Keratinocyte (primary cell): ENCODE measurements around the gene FASLG. TPM values are rescaled to one million over a fixed set of nuclear protein-coding genes. Genes with fewer than 3 reads are reported as not detected.

Experiments
- DNase-seq: peaks from one replicate; pipeline ENCODE4 v3.0.0-alpha.2; 2011; ENCODE audit warnings: low read depth, missing footprints, low spot score
- FAIRE-seq: peaks from 2 replicates; lab custom pipeline; 2011; peaks lifted over from hg19 to GRCh38; lab: Jason Lieb, UNC
- H2AFZ ChIP-seq: 2 replicates; pipeline ENCODE4 v1.6.0; 2012; ENCODE audit warnings: low read length, control low read depth, inconsistent platforms; ENCODE audit not compliant: control insufficient read depth
- H3K27ac ChIP-seq: 2 replicates; pipeline ENCODE4 v1.5.1; 2011; ENCODE audit warnings: low read length; ENCODE audit not compliant: control insufficient read depth, insufficient read depth
- H3K27me3 ChIP-seq: 3 replicates; pipeline ENCODE4 v1.6.0; 2011; ENCODE audit warnings: low read length; ENCODE audit not compliant: control insufficient read depth, insufficient read depth; ENCODE audit errors: extremely low read depth
- H3K36me3 ChIP-seq, 2 experiments: 2 replicates in 1 of 2; 3 replicates in 1 of 2; pipeline ENCODE4 v1.5.1; 2011; ENCODE audit warnings: low read length in 2 of 2, mild to moderate bottlenecking in 1 of 2; ENCODE audit not compliant: control insufficient read depth in 2 of 2, insufficient read depth in 2 of 2; ENCODE audit errors: extremely low read depth in 1 of 2
- H3K4me1 ChIP-seq: 3 replicates; pipeline ENCODE4 v1.5.1; 2011; ENCODE audit warnings: low read length; ENCODE audit not compliant: control insufficient read depth, insufficient read depth; ENCODE audit errors: extremely low read depth
- H3K4me2 ChIP-seq: 3 replicates; pipeline ENCODE4 v1.6.0; 2011; ENCODE audit warnings: low read depth, low read length; ENCODE audit not compliant: control insufficient read depth, insufficient read depth; ENCODE audit errors: extremely low read depth
- H3K4me3 ChIP-seq, 3 experiments: fragments of 200-600 bp in 1 of 3; sonication (generic) in 1 of 3; 2 replicates in 2 of 3; 3 replicates in 1 of 3; pipeline ENCODE4 v1.5.1; 2011 to 2016; ENCODE audit warnings: low read length in 3 of 3, mild to moderate bottlenecking in 3 of 3, control low read depth in 2 of 3, inconsistent platforms in 1 of 3, low read depth in 1 of 3, mixed read lengths in 1 of 3, mixed run types in 1 of 3, moderate library complexity in 1 of 3; ENCODE audit not compliant: control insufficient read depth in 2 of 3, insufficient read depth in 2 of 3; ENCODE audit errors: extremely low read depth in 1 of 3
- H3K79me2 ChIP-seq: 2 replicates; pipeline ENCODE4 v1.6.0; 2012; ENCODE audit warnings: low read length; ENCODE audit not compliant: control insufficient read depth, insufficient read depth
- H3K9ac ChIP-seq: 3 replicates; pipeline ENCODE4 v1.6.0; 2011; ENCODE audit warnings: low read length; ENCODE audit not compliant: control insufficient read depth, insufficient read depth; ENCODE audit errors: extremely low read depth
- H3K9me1 ChIP-seq: 3 replicates; pipeline ENCODE4 v1.6.0; 2011; ENCODE audit warnings: low read length; ENCODE audit not compliant: control insufficient read depth, insufficient read depth; ENCODE audit errors: extremely low read depth
- H3K9me3 ChIP-seq: 2 replicates; pipeline ENCODE4 v1.5.1; 2012; ENCODE audit warnings: low read depth, low read length; ENCODE audit not compliant: control insufficient read depth
- H4K20me1 ChIP-seq: 3 replicates; pipeline ENCODE4 v1.6.0; 2011; ENCODE audit warnings: low read length; ENCODE audit not compliant: control insufficient read depth, insufficient read depth; ENCODE audit errors: extremely low read depth
- CTCF ChIP-seq, 3 experiments: IDR thresholded peaks in 1 of 3; conservative IDR thresholded peaks in 1 of 3; optimal IDR thresholded peaks in 1 of 3; 2 replicates in 2 of 3; 3 replicates in 1 of 3; pipeline versions ENCODE3 to v1.5.1; 2011; ENCODE audit warnings: low read length in 3 of 3, mild to moderate bottlenecking in 3 of 3, moderate library complexity in 2 of 3, control low read depth in 1 of 3, inconsistent platforms in 1 of 3; ENCODE audit not compliant: insufficient read depth in 2 of 3; ENCODE audit errors: extremely low read depth in 1 of 3
- EZH2 ChIP-seq: IDR thresholded peaks from one replicate; pipeline ENCODE4 v1.6.1; 2012; ENCODE audit warnings: inconsistent platforms, mild to moderate bottlenecking, low read length, moderate library complexity
- dilution Hi-C: fragments of 300-500 bp; cut with MboI; formaldehyde crosslinking; loops from one replicate; pipeline ENCODE4 v1.7.0; 2020; ENCODE audit warnings: low sequenced_read_pairs; ENCODE audit not compliant: extremely low pct_ligation_motif_present
- polyA plus RNA-seq, 5 experiments: library from polyadenylated mRNA; depleted of rRNA in 3 of 5; stranded (reverse) in 3 of 5; stranded (forward) in 1 of 5; unstranded in 1 of 5; fragments of >200 nt; gene quantifications; 1 replicate in 1 of 5; 2 replicates in 3 of 5; 3 replicates in 1 of 5; pipeline versions ENCODE4 v1.2.1 to v1.2.3, GENCODE V29; 2011 to 2012; ENCODE audit warnings: missing spikeins in 2 of 5, low read depth in 1 of 5, low replicate concordance in 1 of 5

Gene FASLG
- polyA plus RNA-seq, 1 donor (not counting 4 experiments of a cell fraction or from before 2014, with no cell fraction given) = 0.04 TPM

GRCh38 chr1:172622541-172622940, 36.4 kb upstream of the FASLG start:
- Histone ChIP-seq H3K9me1 (no peaks in the 10 kb centered on the region), H3K9ac (no peak overlapping the region), H3K9me3 (peaks cover 7% of the 10 kb centered on the region), H3K79me2 (no peaks in the 10 kb centered on the region), H3K4me2 (no peak overlapping the region), H4K20me1 (no peaks in the 10 kb centered on the region), H2AFZ (no peak overlapping the region), H3K36me3 (no peaks in the 10 kb centered on the region), H3K4me1 (no peaks in the 10 kb centered on the region), H3K27me3 (no peaks in the 10 kb centered on the region), H3K4me3 (no peak overlapping the region), H3K27ac (no peak overlapping the region)
- FAIRE-seq = no peak
- no peak for DNase-seq
- dilution Hi-C loops = loop anchor here (25.0 kb wide), 1 partner anchor 90 kb away; no protein-coding TSS in a partner anchor
- TF ChIP-seq EZH2 = no peak
- no peak for TF ChIP-seq CTCF (optimal IDR thresholded peaks at IDR 0.05 in 1 of 3, IDR thresholded peaks at IDR 0.05 in 1 of 3, conservative IDR thresholded peaks at IDR 0.05 in 1 of 3; ENCODE audit: extremely low read depth in 1 of 3, insufficient read depth in 2 of 3, low read length in 3 of 3)

DNA sequence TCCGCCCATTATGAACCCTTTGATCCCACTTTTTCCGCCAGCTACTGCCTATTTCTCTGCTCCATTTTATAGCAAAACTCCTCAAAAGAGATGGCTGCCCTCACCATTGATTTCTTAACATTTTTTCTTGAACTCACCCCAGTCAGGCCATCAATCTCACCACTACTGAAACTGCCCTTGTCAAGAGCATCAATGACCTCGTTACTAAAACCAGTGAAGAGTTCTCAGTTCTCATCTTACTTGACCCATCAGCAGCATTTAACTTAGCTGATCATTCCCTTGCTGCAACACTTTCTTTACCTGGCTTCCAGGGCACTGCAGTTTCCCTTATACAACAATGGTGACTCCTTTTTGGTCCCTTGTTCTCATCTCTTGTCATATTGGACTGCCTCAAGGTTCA, 35.2 kb upstream of the FASLG start:
- Histone ChIP-seq H3K9me1 (no peaks in the 10 kb centered on the region), H3K36me3 (no peaks in the 10 kb centered on the region), H3K4me2 (no peak overlapping the region), H2AFZ (no peak overlapping the region), H3K4me3 (no peak overlapping the region), H3K27ac (no peak overlapping the region), H3K9ac (no peak overlapping the region), H3K9me3 (peaks cover 7% of the 10 kb centered on the region), H3K4me1 (no peaks in the 10 kb centered on the region), H4K20me1 (no peaks in the 10 kb centered on the region), H3K27me3 (no peaks in the 10 kb centered on the region), H3K79me2 (no peaks in the 10 kb centered on the region)
- dilution Hi-C loops = loop anchor here (25.0 kb wide), 1 partner anchor 89 kb away; no protein-coding TSS in a partner anchor
- TF ChIP-seq CTCF (optimal IDR thresholded peaks at IDR 0.05 in 1 of 3, IDR thresholded peaks at IDR 0.05 in 1 of 3, conservative IDR thresholded peaks at IDR 0.05 in 1 of 3; ENCODE audit: extremely low read depth in 1 of 3, insufficient read depth in 2 of 3, low read length in 3 of 3) = no peak
- FAIRE-seq (no peak), DNase-seq (no peak)
